GM10266 (cell line): ENCODE data around the gene PHF3.
A peak's percentile ranks its signal among the peaks of the same experiment; 100 is the strongest.

ENCODE experiments used
- DNase-seq: peaks from one replicate; pipeline ENCODE4 v3.0.0; 2012; ENCODE audit errors: extremely low spot score
- TF ChIP-seq, protein P1 (sequence below): IDR thresholded peaks from 2 replicates; pipeline ENCODE4 v1.5.1; 2012; ENCODE audit warnings: mild to moderate bottlenecking, low read depth; ENCODE audit not compliant: control insufficient read depth, insufficient read depth; ENCODE audit errors: missing control alignments

The PHF3 gene

GRCh38 chr6:63683071-63683603 lies 47.5 kb downstream of the PHF3 start:
- DNase-seq = no peak
- TF ChIP-seq, protein P1, sequence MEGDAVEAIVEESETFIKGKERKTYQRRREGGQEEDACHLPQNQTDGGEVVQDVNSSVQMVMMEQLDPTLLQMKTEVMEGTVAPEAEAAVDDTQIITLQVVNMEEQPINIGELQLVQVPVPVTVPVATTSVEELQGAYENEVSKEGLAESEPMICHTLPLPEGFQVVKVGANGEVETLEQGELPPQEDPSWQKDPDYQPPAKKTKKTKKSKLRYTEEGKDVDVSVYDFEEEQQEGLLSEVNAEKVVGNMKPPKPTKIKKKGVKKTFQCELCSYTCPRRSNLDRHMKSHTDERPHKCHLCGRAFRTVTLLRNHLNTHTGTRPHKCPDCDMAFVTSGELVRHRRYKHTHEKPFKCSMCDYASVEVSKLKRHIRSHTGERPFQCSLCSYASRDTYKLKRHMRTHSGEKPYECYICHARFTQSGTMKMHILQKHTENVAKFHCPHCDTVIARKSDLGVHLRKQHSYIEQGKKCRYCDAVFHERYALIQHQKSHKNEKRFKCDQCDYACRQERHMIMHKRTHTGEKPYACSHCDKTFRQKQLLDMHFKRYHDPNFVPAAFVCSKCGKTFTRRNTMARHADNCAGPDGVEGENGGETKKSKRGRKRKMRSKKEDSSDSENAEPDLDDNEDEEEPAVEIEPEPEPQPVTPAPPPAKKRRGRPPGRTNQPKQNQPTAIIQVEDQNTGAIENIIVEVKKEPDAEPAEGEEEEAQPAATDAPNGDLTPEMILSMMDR = no peak

GRCh38 chr6:63685446-63686379 lies 50.1 kb downstream of the PHF3 start:
- DNase-seq = peak; percentile 26
- TF ChIP-seq, protein P1 = no peak

DNA sequence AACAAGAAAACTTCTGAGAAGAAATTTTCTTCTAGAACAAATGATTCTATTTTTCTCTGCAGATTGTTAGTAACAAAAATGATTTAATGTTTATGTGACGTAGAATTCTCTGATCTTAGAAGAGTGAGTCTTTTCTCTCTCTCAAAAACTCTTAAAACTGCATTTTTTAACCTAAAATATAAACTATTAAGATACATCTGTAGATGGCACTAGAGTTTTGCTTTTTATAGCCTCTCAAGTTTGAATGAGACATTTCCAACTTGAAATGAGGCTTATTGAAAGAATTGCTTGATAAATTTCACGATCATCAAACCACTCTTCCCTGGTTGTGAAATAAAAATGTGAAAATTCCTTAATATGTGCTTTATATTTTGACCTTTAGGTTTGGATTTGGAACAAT lies 53.8 kb downstream of the PHF3 start:
- TF ChIP-seq, protein P1 = no peak

DNA sequence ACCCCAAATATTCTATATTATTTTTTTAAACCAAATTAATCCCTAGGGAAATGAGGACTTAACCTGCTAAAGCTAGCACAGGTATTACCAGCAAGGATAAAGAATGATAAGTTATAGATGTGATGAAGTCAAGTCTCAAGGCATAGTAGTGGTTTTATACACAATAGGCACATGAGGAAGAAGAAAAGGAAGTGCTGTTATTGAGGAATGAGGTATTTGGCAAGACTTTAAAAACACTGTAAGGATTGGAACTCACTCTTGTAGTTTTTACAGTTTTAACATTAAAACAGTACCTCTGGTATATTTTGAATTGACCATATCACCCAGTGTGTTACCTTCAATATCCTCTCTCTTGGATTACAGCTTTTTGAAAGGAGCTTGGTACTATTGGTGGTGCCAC lies 54.6 kb downstream of the PHF3 start:
- TF ChIP-seq, protein P1 = no peak
- no peak for DNase-seq

More for the DNA sequence above, 53.8 kb downstream of the PHF3 start:
- DNase-seq = no peak

GRCh38 chr6:63705707-63706106 lies 70.1 kb downstream of the PHF3 start:
- TF ChIP-seq, protein P1 = no peak
- no peak for DNase-seq

DNA sequence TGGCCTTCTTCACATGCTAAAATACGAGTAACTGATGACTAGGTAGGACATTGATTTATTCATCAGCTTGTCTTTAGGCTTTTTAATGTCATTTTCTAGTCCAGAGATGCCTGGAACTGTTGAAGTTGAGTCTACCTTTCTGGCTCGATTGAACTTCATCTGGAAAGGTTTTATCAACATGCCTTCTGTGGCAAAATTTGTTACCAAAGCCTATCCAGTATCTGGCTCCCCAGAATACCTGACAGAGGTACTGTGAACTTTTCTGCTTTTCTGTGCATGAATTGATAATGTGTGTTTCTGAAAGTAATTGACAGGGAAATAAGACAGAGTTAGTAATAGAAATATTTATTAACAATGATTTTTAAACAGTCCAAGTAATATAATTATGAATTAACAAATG lies 71.0 kb downstream of the PHF3 start:
- DNase-seq = no peak
- TF ChIP-seq, protein P1 = no peak

DNA sequence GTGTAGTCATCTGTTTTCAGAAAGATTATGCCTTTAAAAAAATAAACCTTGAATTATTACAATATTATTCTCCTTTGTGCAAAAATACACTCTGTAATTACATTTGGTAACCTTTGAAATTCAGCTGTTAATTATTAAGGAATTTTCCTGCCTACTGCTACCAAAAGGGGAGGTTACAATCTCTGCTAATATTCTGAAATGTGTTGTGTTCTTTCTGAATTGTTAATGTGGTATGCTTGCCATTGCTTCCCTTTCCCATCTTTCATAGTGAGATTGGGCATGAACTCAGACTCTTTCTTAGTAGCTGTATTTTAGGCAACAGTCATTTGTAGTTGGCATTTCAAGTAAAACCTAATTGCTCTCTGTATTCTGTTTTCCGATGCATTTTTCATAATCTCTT lies 73.0 kb downstream of the PHF3 start:
- TF ChIP-seq, protein P1 = no peak
- no peak for DNase-seq
